Neural cell (in vitro differentiated cells): ENCODE measurements around the gene NHERF2.

Source experiments
- POLR2AphosphoS5 ChIP-seq: IDR thresholded peaks from 2 replicates; pipeline ENCODE4 v1.6.1; 2012
- TF ChIP-seq, protein P1 (sequence below): fragments of 450-650 bp; IDR thresholded peaks from 2 replicates; pipeline ENCODE4 v1.5.1; 2014; ENCODE audit warnings: antibody characterized with exemption, mild to moderate bottlenecking, moderate library complexity; ENCODE audit not compliant: poor library complexity, severe bottlenecking
- TF ChIP-seq, protein P2 (sequence below): IDR thresholded peaks from 2 replicates; pipeline ENCODE4 v1.6.1; 2012; ENCODE audit warnings: borderline replicate concordance

DNA sequence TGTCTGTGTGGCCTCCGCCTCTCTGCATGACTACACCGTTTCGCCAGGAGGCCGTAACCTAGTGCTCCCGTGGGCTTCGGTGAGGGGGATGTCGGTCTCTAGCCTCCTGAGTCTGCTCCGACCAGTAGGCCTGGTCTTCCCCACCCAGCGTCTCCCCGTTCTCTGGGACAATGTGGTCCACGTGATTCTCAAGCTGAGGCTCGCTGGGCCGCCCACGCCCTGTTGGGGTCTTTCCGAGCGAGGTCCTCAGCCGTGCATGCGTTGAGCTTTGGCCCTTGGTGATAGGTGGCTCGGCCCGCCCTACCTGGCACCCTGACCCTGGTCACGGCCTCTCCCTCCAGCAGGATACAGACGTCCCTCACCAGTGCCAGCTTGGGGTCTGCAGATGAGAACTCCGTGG, 52.0 kb downstream of the NHERF2 start:
- TF ChIP-seq, protein P1, sequence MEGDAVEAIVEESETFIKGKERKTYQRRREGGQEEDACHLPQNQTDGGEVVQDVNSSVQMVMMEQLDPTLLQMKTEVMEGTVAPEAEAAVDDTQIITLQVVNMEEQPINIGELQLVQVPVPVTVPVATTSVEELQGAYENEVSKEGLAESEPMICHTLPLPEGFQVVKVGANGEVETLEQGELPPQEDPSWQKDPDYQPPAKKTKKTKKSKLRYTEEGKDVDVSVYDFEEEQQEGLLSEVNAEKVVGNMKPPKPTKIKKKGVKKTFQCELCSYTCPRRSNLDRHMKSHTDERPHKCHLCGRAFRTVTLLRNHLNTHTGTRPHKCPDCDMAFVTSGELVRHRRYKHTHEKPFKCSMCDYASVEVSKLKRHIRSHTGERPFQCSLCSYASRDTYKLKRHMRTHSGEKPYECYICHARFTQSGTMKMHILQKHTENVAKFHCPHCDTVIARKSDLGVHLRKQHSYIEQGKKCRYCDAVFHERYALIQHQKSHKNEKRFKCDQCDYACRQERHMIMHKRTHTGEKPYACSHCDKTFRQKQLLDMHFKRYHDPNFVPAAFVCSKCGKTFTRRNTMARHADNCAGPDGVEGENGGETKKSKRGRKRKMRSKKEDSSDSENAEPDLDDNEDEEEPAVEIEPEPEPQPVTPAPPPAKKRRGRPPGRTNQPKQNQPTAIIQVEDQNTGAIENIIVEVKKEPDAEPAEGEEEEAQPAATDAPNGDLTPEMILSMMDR = no peak
- TF ChIP-seq, protein P2, sequence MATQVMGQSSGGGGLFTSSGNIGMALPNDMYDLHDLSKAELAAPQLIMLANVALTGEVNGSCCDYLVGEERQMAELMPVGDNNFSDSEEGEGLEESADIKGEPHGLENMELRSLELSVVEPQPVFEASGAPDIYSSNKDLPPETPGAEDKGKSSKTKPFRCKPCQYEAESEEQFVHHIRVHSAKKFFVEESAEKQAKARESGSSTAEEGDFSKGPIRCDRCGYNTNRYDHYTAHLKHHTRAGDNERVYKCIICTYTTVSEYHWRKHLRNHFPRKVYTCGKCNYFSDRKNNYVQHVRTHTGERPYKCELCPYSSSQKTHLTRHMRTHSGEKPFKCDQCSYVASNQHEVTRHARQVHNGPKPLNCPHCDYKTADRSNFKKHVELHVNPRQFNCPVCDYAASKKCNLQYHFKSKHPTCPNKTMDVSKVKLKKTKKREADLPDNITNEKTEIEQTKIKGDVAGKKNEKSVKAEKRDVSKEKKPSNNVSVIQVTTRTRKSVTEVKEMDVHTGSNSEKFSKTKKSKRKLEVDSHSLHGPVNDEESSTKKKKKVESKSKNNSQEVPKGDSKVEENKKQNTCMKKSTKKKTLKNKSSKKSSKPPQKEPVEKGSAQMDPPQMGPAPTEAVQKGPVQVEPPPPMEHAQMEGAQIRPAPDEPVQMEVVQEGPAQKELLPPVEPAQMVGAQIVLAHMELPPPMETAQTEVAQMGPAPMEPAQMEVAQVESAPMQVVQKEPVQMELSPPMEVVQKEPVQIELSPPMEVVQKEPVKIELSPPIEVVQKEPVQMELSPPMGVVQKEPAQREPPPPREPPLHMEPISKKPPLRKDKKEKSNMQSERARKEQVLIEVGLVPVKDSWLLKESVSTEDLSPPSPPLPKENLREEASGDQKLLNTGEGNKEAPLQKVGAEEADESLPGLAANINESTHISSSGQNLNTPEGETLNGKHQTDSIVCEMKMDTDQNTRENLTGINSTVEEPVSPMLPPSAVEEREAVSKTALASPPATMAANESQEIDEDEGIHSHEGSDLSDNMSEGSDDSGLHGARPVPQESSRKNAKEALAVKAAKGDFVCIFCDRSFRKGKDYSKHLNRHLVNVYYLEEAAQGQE = no peak
- TF ChIP-seq POLR2AphosphoS5 = no peak
